SK-N-MC (cell line): ENCODE data around the gene HACD3.

ENCODE experiments used
- DNase-seq: peaks from one replicate; pipeline ENCODE4 v3.0.0-alpha.2; 2011; ENCODE audit warnings: low read depth, low spot score
- H3K27ac ChIP-seq: fragments of 200-600 bp; sonication (generic); 2 replicates; pipeline ENCODE4 v1.5.1; 2016; ENCODE audit warnings: mixed run types
- H3K36me3 ChIP-seq: fragments of 200-600 bp; sonication (generic); 2 replicates; pipeline ENCODE4 v1.6.1; 2017; ENCODE audit warnings: antibody characterized with exemption, low read length, mixed read lengths; ENCODE audit not compliant: insufficient read depth
- H3K4me3 ChIP-seq: fragments of 200-600 bp; sonication (generic); 2 replicates; pipeline ENCODE4 v1.5.1; 2016
- H3K9ac ChIP-seq: fragments of 200-600 bp; sonication (generic); 2 replicates; pipeline ENCODE4 v1.8.0; 2017; ENCODE audit warnings: mixed run types, mixed read lengths; ENCODE audit not compliant: insufficient read length
- H3K9me3 ChIP-seq: fragments of 200-600 bp; sonication (generic); 2 replicates; pipeline ENCODE4 v1.6.1; 2017; ENCODE audit warnings: low read depth, mild to moderate bottlenecking, antibody characterized with exemption, low read length, moderate library complexity, mixed read lengths
- EZH2 ChIP-seq: fragments of 200-600 bp; sonication (generic); IDR thresholded peaks from one replicate; pipeline ENCODE4 v1.6.1; 2017; ENCODE audit warnings: antibody characterized with exemption
- FOXP2 ChIP-seq: optimal IDR thresholded peaks from 2 replicates; pipeline ENCODE3; 2011; ENCODE audit warnings: mild to moderate bottlenecking, moderate library complexity; ENCODE audit not compliant: insufficient read depth; ENCODE audit errors: extremely low read length, control extremely low read depth
- POLR2AphosphoS5 ChIP-seq: IDR thresholded peaks from 2 replicates; pipeline ENCODE4 v1.6.1; 2012; ENCODE audit warnings: mild to moderate bottlenecking, low read depth, low read length, borderline replicate concordance

Gene HACD3

GRCh38 chr15:65518633-65519285 lies 11.5 kb upstream of the HACD3 start:
- DNase-seq: no peak
- no peak overlapping the region for H3K9ac ChIP-seq
- TF ChIP-seq FOXP2 (no peak), POLR2AphosphoS5 (no peak), EZH2 (no peak)
- H3K9me3 ChIP-seq: no peaks in the 10 kb centered on the region
- peaks cover 11% of the 10 kb centered on the region for H3K36me3 ChIP-seq
- peak overlapping the region; percentile 46; the same call in 1 of the 2 replicates for H3K27ac ChIP-seq
- no peak overlapping the region for H3K4me3 ChIP-seq

GRCh38 chr15:65521350-65521749 lies 8.9 kb upstream of the HACD3 start:
- H3K9ac ChIP-seq: no peak overlapping the region
- H3K27ac ChIP-seq: no peak overlapping the region
- H3K36me3 ChIP-seq: no peaks in the 10 kb centered on the region
- DNase-seq: no peak
- no peak overlapping the region for H3K4me3 ChIP-seq
- no peak for TF ChIP-seq EZH2
- no peak for TF ChIP-seq FOXP2
- no peak for TF ChIP-seq POLR2AphosphoS5
- no peaks in the 10 kb centered on the region for H3K9me3 ChIP-seq

- Histone ChIP-seq H3K9ac (no peak overlapping the region), H3K9me3 (no peaks in the 10 kb centered on the region), H3K4me3 (no peak overlapping the region), H3K27ac (no peak overlapping the region), H3K36me3 (no peaks in the 10 kb centered on the region)
- TF ChIP-seq EZH2 (no peak), FOXP2 (no peak), POLR2AphosphoS5 (no peak)
- DNase-seq: no peak
Measured at GRCh38 chr15:65524226-65524625, 6.0 kb upstream of the HACD3 start.

GRCh38 chr15:65525622-65526021 lies 4.6 kb upstream of the HACD3 start:
- DNase-seq: no peak
- TF ChIP-seq EZH2 (no peak), FOXP2 (no peak), POLR2AphosphoS5 (no peak)

GRCh38 chr15:65528461-65529060 lies 1.7 kb upstream of the HACD3 start:
- H3K4me3 ChIP-seq: no peak overlapping the region
- peak overlapping the region; percentile 75 for H3K27ac ChIP-seq
- no peaks in the 10 kb centered on the region for H3K9me3 ChIP-seq
- TF ChIP-seq EZH2: no peak
- TF ChIP-seq POLR2AphosphoS5: no peak
- TF ChIP-seq FOXP2: no peak
- no peak for DNase-seq
- H3K9ac ChIP-seq: no peak overlapping the region
- H3K36me3 ChIP-seq: 0 out of 2 replicates have a peak, but pooled peaks cover 3% of the 10 kb centered on the region

More at GRCh38 chr15:65525622-65526021, 4.6 kb upstream of the HACD3 start:
- no peak overlapping the region for H3K4me3 ChIP-seq
- H3K9me3 ChIP-seq: no peaks in the 10 kb centered on the region
- 0 out of 2 replicates have a peak overlapping the region, but pooled peaks have one; percentile 4 for H3K27ac ChIP-seq
- H3K36me3 ChIP-seq: no peaks in the 10 kb centered on the region
- no peak overlapping the region for H3K9ac ChIP-seq

GRCh38 chr15:65529762-65530317 lies 423 bp upstream of the HACD3 start:
- H3K36me3 ChIP-seq: peaks cover 9% of the 10 kb centered on the region; the same call in 1 of the 2 replicates
- peak overlapping the region; percentile 98 for H3K4me3 ChIP-seq
- DNase-seq: no peak
- no peaks in the 10 kb centered on the region for H3K9me3 ChIP-seq
- TF ChIP-seq POLR2AphosphoS5 (no peak), FOXP2 (no peak)
- peak overlapping the region; percentile 15; the same call in 1 of the 2 replicates for H3K27ac ChIP-seq
- H3K9ac ChIP-seq: peak overlapping the region; percentile 95

GRCh38 chr15:65532738-65533051 lies 2.4 kb downstream of the HACD3 start:
- Histone ChIP-seq H3K9ac (peak overlapping the region; percentile 24), H3K27ac (no peak overlapping the region), H3K36me3 (peaks cover 34% of the 10 kb centered on the region), H3K9me3 (no peaks in the 10 kb centered on the region), H3K4me3 (peak overlapping the region; percentile 2)
- no peak for DNase-seq
- no peak for TF ChIP-seq FOXP2
- no peak for TF ChIP-seq POLR2AphosphoS5
- TF ChIP-seq EZH2: no peak

GRCh38 chr15:65533057-65533756 lies 2.9 kb downstream of the HACD3 start:
- Histone ChIP-seq H3K9me3 (no peaks in the 10 kb centered on the region), H3K27ac (no peak overlapping the region), H3K4me3 (peak overlapping the region; percentile 2), H3K36me3 (peaks cover 36% of the 10 kb centered on the region), H3K9ac (peak overlapping the region; percentile 24)
- no peak for DNase-seq
- TF ChIP-seq POLR2AphosphoS5 (no peak), EZH2 (no peak), FOXP2 (no peak)
